NCI-H1417 (cell line): ENCODE data around the gene PCDHB5.
A peak's percentile ranks its signal among the peaks of the same experiment; 100 is the strongest.
"Not testable (repeated sequence)": the region's sequence is repeated elsewhere in the genome, so short reads cannot be mapped to it uniquely, and the experiment has no call there.

Experiments
- DNase-seq, 3 experiments: peaks; one replicate each; lab custom pipeline; 2025; lab: John Stamatoyannopoulos, UW

The PCDHB5 gene

GRCh38 chr5:141152096-141152495, 17.1 kb downstream of the PCDHB5 start:
- DNase-seq, result not testable (repeated sequence)

GRCh38 chr5:141155540-141156374, 20.8 kb downstream of the PCDHB5 start:
- peak in 1 of 3 experiments; percentile 61 for DNase-seq

DNA sequence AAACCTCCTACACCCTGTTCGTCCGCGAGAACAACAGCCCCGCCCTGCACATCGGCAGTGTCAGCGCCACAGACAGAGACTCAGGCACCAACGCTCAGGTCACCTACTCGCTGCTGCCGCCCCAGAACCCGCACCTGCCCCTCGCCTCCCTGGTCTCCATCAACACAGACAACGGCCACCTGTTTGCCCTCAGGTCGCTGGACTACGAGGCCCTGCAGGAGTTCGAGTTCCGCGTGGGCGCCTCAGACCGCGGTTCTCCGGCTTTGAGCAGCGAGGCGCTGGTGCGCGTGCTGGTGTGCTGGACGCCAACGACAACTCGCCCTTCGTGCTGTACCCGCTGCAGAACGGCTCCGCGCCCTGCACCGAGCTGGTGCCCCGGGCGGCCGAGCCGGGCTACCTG, 22.4 kb downstream of the PCDHB5 start:
- DNase-seq, result not testable (repeated sequence)

DNA sequence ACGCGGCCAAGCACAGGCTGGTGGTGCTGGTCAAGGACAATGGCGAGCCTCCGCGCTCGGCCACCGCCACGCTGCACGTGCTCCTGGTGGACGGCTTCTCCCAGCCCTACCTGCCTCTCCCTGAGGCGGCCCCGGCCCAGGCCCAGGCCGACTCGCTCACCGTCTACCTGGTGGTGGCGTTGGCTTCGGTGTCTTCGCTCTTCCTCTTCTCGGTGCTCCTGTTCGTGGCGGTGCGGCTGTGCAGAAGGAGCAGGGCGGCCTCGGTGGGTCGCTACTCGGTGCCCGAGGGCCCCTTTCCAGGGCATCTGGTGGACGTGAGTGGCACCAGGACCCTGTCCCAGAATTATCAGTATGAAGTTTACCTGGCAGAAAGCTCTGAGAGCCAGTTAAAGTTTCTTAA, 22.9 kb downstream of the PCDHB5 start:
- not testable (repeated sequence) for DNase-seq

DNA sequence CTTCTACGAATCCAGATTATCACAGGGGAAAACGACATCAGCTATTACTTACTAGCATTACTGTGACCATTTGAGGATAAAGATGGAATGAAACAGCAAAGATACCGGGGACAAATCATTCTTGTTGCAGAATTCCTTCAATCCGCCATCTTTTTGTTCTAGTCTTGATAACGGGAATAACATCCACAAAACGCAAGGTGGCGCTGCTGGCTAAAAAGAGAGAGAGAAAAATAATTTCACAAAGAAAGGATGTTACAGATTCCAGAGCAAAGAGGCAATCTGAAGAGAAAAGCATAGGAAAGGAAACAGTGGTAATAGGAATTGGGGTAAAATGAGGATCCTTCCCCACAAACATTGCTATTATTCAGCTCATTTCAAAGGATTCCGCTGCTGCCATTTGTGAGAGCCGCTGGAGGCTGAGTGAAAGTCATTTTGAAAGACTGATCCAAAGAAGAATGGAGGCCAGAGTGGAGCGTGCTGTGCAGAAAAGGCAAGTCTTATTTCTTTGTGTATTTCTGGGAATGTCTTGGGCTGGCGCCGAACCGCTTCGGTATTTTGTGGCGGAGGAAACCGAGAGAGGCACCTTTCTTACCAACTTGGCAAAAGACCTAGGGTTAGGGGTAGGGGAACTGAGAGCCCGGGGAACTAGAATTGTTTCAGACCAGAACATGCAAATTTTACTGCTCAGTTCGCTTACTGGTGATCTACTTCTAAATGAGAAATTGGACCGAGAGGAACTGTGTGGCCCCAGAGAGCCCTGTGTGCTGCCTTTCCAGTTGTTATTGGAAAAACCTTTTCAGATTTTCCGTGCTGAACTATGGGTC, 37.6 kb downstream of the PCDHB5 start, which contains the start of gene PCDHB7:
PCDHB7 (plus strand) TSS at position 264 of the 824 bp plus-strand sequence; CDS start at position 456, 192 bp downstream.
- DNase-seq, result peak in 1 of 3 experiments; percentile 37

GRCh38 chr5:141174291-141175104, 39.5 kb downstream of the PCDHB5 start:
- not testable (repeated sequence) for DNase-seq

- DNase-seq, result no peak
These were observed 40.9 kb downstream of the PCDHB5 start for GRCh38 chr5:141175933-141176332.

GRCh38 chr5:141177577-141178191, 42.7 kb downstream of the PCDHB5 start, which contains the start of gene PCDHB8:
TSS of gene PCDHB8 (plus strand) at chr5:141177790. CDS start at chr5:141178035, 245 bp downstream.
- DNase-seq, result not testable (repeated sequence)

DNA sequence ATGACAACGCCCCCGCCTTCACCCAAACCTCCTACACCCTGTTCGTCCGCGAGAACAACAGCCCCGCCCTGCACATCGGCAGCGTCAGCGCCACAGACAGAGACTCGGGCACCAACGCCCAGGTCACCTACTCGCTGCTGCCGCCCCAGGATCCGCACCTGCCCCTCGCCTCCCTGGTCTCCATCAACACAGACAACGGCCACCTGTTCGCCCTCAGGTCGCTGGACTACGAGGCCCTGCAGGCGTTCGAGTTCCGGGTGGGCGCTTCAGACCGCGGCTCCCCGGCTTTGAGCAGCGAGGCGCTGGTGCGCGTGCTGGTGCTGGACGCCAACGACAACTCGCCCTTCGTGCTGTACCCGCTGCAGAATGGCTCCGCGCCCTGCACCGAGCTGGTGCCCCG, 44.4 kb downstream of the PCDHB5 start:
- DNase-seq, result not testable (repeated sequence)

- not testable (repeated sequence) for DNase-seq
These were observed 44.9 kb downstream of the PCDHB5 start for GRCh38 chr5:141179876-141180275.

- no peak for DNase-seq
These were observed 45.3 kb downstream of the PCDHB5 start for GRCh38 chr5:141180313-141180712.

DNA sequence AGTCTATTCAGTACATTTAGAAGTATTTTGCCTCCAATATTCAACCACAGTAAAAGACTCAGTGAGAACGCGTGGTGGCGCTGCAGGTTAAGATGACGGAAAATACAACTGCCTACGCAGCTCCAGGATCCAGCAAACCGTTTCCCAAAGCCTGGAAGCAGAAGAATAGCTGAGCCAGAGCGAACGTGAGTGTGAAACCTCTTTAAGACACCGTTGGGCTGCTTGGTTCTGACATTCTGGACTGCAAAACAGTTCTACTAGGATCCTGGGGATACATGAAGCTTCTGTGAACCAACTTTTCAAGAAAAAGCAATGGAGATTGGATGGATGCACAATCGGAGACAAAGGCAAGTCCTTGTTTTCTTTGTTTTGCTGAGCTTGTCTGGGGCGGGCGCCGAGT, 47.2 kb downstream of the PCDHB5 start, which contains the start of gene PCDHB16:
PCDHB16 (plus strand) TSS at position 140 of the 400 bp plus-strand sequence; CDS start at position 313, 173 bp downstream.
- no peak for DNase-seq

GRCh38 chr5:141184117-141184855, 49.3 kb downstream of the PCDHB5 start:
- not testable (repeated sequence) for DNase-seq

- peak; percentile 18 to 71 (median 66) for DNase-seq
These were observed 52.0 kb downstream of the PCDHB5 start, which contains the start of gene PCDHB9 for GRCh38 chr5:141186897-141187512. TSS of gene PCDHB9 (plus strand) at chr5:141187161. CDS start at chr5:141187319, 158 bp downstream.
